ENCODE data around the gene RAI1. TPM values are rescaled to one million over a fixed set of nuclear protein-coding genes. Genes with fewer than 3 reads are reported as not detected.

RAI1 gene
- total RNA-seq, 2 donors from 2014 or later, result 22.4 to 32.3 TPM

GRCh38 chr17:17749921-17750320 is 68.7 kb downstream of the RAI1 start:
- ATAC-seq (peak in 1 of 2 donors; percentile 5), DNase-seq (no peak)
- intact Hi-C loops (cut with DNase I), result loop anchor here (10.0 kb wide), 2 partner anchors 55 to 65 kb away; partner anchors contain the start of gene RAI1 (in 1 of the 2)

- intact Hi-C loops (cut with DNase I), result loop anchor here in 1 of 2 donors (10.0 kb wide), 1 partner anchor 66 kb away; the partner anchor contains the start of gene RAI1
- ATAC-seq (no peak), DNase-seq (no peak)
Observed at GRCh38 chr17:17750881-17751280, 69.6 kb downstream of the RAI1 start.

- intact Hi-C loops (cut with DNase I), result loop anchor here in 1 of 2 donors (10.0 kb wide), 1 partner anchor 67 kb away; the partner anchor contains the start of gene RAI1
- DNase-seq, result no peak
- no peak for ATAC-seq
Observed at GRCh38 chr17:17751489-17752088, 70.3 kb downstream of the RAI1 start.

- DNase-seq, result peak; percentile 96
- ATAC-seq, result peak; percentile 94 to 95
- intact Hi-C loops (cut with DNase I), result loop anchor here in 1 of 2 donors (10.0 kb wide), 1 partner anchor 67 kb away; the partner anchor contains the start of gene RAI1
Observed at GRCh38 chr17:17752089-17752820, 71.0 kb downstream of the RAI1 start.

- ATAC-seq (peak in 1 of 2 donors; percentile 1), DNase-seq (no peak)
- intact Hi-C loops (cut with DNase I), result loop anchor here in 1 of 2 donors (10.0 kb wide), 1 partner anchor 68 kb away; the partner anchor contains the start of gene RAI1
Observed at GRCh38 chr17:17752821-17753321, 71.6 kb downstream of the RAI1 start.

- intact Hi-C loops (cut with DNase I), result loop anchor here in 1 of 2 donors (10.0 kb wide), 1 partner anchor 70 kb away; the partner anchor contains the start of gene RAI1
- ATAC-seq, result peak; percentile 37 to 52
- DNase-seq, result peak; percentile 57
Observed at GRCh38 chr17:17754719-17755686, 73.7 kb downstream of the RAI1 start.

- intact Hi-C loops (cut with DNase I), result loop anchor here in 1 of 2 donors (10.0 kb wide), 1 partner anchor 71 kb away; the partner anchor contains the start of gene RAI1
- ATAC-seq (no peak), DNase-seq (no peak)
Observed at GRCh38 chr17:17755715-17756114, 74.5 kb downstream of the RAI1 start.

- no peak for ATAC-seq
- intact Hi-C loops (cut with DNase I), result loop anchor here in 1 of 2 donors (10.0 kb wide), 1 partner anchor 73 kb away; the partner anchor contains the start of gene RAI1
- no peak for DNase-seq
Observed at GRCh38 chr17:17757391-17757791, 76.1 kb downstream of the RAI1 start.

GRCh38 chr17:17757956-17758845 is 76.9 kb downstream of the RAI1 start:
- DNase-seq, result no peak
- no peak for ATAC-seq
- intact Hi-C loops (cut with DNase I), result loop anchor here in 1 of 2 donors (10.0 kb wide), 1 partner anchor 73 kb away; the partner anchor contains the start of gene RAI1

GRCh38 chr17:17758941-17759563 is 77.8 kb downstream of the RAI1 start:
- ATAC-seq (no peak), DNase-seq (no peak)
- intact Hi-C loops (cut with DNase I), result loop anchor here in 1 of 2 donors (10.0 kb wide), 1 partner anchor 74 kb away; the partner anchor contains the start of gene RAI1

GRCh38 chr17:17760350-17760749 is 79.1 kb downstream of the RAI1 start:
- DNase-seq (no peak), ATAC-seq (no peak)
- intact Hi-C loops (cut with DNase I), result no loop called here

- ATAC-seq (no peak), DNase-seq (no peak)
- intact Hi-C loops (cut with DNase I), result no loop called here
Observed at GRCh38 chr17:17760872-17761550, 79.8 kb downstream of the RAI1 start.

- ATAC-seq (no peak), DNase-seq (no peak)
- intact Hi-C loops (cut with DNase I), result no loop called here
Observed at GRCh38 chr17:17761894-17762743, 80.9 kb downstream of the RAI1 start.

- intact Hi-C loops (cut with DNase I), result no loop called here
- DNase-seq (no peak), ATAC-seq (no peak)
Observed at GRCh38 chr17:17762744-17763105, 81.5 kb downstream of the RAI1 start.

GRCh38 chr17:17763136-17763535 is 81.9 kb downstream of the RAI1 start:
- ATAC-seq (no peak), DNase-seq (no peak)
- intact Hi-C loops (cut with DNase I), result no loop called here

GRCh38 chr17:17763734-17764133 is 82.5 kb downstream of the RAI1 start:
- DNase-seq, result no peak
- intact Hi-C loops (cut with DNase I), result no loop called here
- no peak for ATAC-seq

Measured in left cardiac atrium (tissue), 4 donors.